T-helper 1 cell treated with Interleukin-12 subunit alpha and Interleukin-12 subunit beta and Interleukin-4 antibody, amounts not matched to agents 30 μg/mL and 1 μg/mL, for 36 hours (primary cell): Measurements from ENCODE around the gene ST7.

Experiments used
- H3K27ac Mint-ChIP-seq: one replicate; pipeline ENCODE4 v1.8.0; 2021; ENCODE audit warnings: mild to moderate bottlenecking, mixed read lengths
- H3K27me3 Mint-ChIP-seq: one replicate; pipeline ENCODE4 v1.8.0; 2021; ENCODE audit warnings: low read depth, mixed read lengths
- H3K36me3 Mint-ChIP-seq: one replicate; pipeline ENCODE4 v1.8.0; 2021; ENCODE audit warnings: low read depth, mixed read lengths
- H3K4me1 Mint-ChIP-seq: one replicate; pipeline ENCODE4 v1.8.0; 2021; ENCODE audit warnings: low read depth, mixed read lengths
- H3K4me3 Mint-ChIP-seq: one replicate; pipeline ENCODE4 v1.8.0; 2021; ENCODE audit warnings: mild to moderate bottlenecking, moderate library complexity, mixed read lengths
- H3K9me3 Mint-ChIP-seq: one replicate; pipeline ENCODE4 v1.8.0; 2021; ENCODE audit warnings: mixed read lengths

Gene ST7

GRCh38 chr7:117188376-117188775 is 235.1 kb downstream of the ST7 start:
- Mint-ChIP-seq H3K4me1 (no peaks in the 10 kb centered on the region), H3K4me3 (no peak overlapping the region), H3K27me3 (no peaks in the 10 kb centered on the region), H3K9me3 (no peaks in the 10 kb centered on the region), H3K36me3 (no peaks in the 10 kb centered on the region), H3K27ac (no peak overlapping the region)

DNA sequence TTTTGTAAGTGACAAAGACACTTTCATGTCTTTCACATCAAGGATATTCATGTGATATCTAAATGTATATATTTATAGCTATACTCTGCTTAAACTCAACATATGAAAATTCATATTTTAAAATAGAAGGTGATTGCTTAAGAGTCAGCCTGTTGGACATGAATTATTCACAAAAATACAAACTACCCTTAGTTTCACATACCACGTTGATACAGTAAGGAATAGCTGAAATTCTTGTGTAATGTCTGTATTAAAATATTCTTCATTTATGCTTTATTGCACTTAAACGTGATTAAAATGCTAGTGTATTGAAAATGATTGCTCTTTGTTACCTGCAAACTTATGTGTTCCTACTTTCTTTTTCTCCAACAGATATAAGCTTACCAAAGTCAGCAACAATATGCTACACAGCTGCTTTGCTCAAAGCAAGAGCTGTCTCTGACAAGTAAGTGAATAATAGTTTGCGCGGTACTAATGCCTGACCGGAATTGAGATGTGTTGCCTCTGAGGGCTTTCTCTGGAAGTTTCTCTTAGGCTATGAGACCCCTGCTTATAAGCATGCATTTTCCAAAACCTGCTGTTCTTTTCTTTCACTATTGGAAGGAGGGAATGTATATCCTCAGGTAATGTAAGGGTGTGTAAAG is 235.8 kb downstream of the ST7 start:
- H3K4me1 Mint-ChIP-seq: no peaks in the 10 kb centered on the region
- no peaks in the 10 kb centered on the region for H3K36me3 Mint-ChIP-seq
- H3K4me3 Mint-ChIP-seq: no peak overlapping the region
- H3K27ac Mint-ChIP-seq: no peak overlapping the region
- no peaks in the 10 kb centered on the region for H3K9me3 Mint-ChIP-seq
- H3K27me3 Mint-ChIP-seq: no peaks in the 10 kb centered on the region

- no peaks in the 10 kb centered on the region for H3K36me3 Mint-ChIP-seq
- no peak overlapping the region for H3K27ac Mint-ChIP-seq
- H3K4me3 Mint-ChIP-seq: no peak overlapping the region
- H3K27me3 Mint-ChIP-seq: no peaks in the 10 kb centered on the region
- no peaks in the 10 kb centered on the region for H3K4me1 Mint-ChIP-seq
- H3K9me3 Mint-ChIP-seq: no peaks in the 10 kb centered on the region
These were observed 236.8 kb downstream of the ST7 start for GRCh38 chr7:117190104-117190503.

- H3K4me3 Mint-ChIP-seq: no peak overlapping the region
- peaks cover 2% of the 10 kb centered on the region for H3K4me1 Mint-ChIP-seq
- no peaks in the 10 kb centered on the region for H3K36me3 Mint-ChIP-seq
- no peak overlapping the region for H3K27ac Mint-ChIP-seq
- no peaks in the 10 kb centered on the region for H3K9me3 Mint-ChIP-seq
- no peaks in the 10 kb centered on the region for H3K27me3 Mint-ChIP-seq
These were observed 237.6 kb downstream of the ST7 start for GRCh38 chr7:117190746-117191435.

DNA sequence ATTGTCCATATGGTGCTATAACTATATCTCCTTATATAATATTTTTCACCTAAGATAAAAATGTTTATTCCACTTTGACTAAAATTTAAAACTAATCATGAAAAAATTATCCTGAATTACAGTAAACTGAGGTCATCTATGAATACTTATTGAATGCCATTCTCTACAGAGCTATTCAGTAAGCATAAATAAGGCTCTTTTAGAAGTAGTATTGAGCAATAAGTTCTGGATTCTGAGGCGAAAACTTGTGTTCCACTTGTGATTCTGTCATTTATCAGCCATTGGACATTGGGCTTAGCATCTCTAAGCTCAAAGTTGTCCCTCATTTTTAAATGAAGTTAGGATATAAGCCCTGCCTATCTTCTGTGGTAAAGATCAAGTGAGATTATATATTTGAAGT is 238.8 kb downstream of the ST7 start:
- peaks cover 2% of the 10 kb centered on the region for H3K4me1 Mint-ChIP-seq
- H3K9me3 Mint-ChIP-seq: no peaks in the 10 kb centered on the region
- H3K27me3 Mint-ChIP-seq: no peaks in the 10 kb centered on the region
- no peak overlapping the region for H3K27ac Mint-ChIP-seq
- no peaks in the 10 kb centered on the region for H3K36me3 Mint-ChIP-seq
- H3K4me3 Mint-ChIP-seq: no peak overlapping the region

DNA sequence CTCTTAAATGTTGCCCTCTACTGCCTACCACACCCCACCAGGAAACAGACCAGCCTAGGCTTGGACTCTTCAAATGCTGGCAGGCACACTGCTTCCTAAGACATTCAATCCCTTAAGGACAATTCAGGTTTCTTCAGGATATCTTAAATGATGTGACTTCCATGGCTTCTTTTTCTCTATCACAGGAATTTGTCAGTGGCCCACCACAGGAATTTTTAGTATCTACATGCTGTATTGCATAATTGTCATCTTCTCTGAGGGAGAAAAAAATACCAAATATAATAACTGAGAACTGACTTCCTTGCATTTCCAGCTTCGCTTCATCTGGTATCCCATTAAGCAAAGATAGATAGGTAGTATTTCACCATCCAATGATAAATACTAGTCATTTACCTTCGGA is 240.3 kb downstream of the ST7 start:
- H3K27ac Mint-ChIP-seq: no peak overlapping the region
- H3K27me3 Mint-ChIP-seq: no peaks in the 10 kb centered on the region
- H3K36me3 Mint-ChIP-seq: no peaks in the 10 kb centered on the region
- no peaks in the 10 kb centered on the region for H3K9me3 Mint-ChIP-seq
- H3K4me1 Mint-ChIP-seq: peaks cover 2% of the 10 kb centered on the region
- no peak overlapping the region for H3K4me3 Mint-ChIP-seq

GRCh38 chr7:117194445-117194844 is 241.1 kb downstream of the ST7 start:
- H3K4me1 Mint-ChIP-seq: peaks cover 2% of the 10 kb centered on the region
- no peak overlapping the region for H3K27ac Mint-ChIP-seq
- no peaks in the 10 kb centered on the region for H3K36me3 Mint-ChIP-seq
- no peaks in the 10 kb centered on the region for H3K9me3 Mint-ChIP-seq
- no peak overlapping the region for H3K4me3 Mint-ChIP-seq
- H3K27me3 Mint-ChIP-seq: no peaks in the 10 kb centered on the region

DNA sequence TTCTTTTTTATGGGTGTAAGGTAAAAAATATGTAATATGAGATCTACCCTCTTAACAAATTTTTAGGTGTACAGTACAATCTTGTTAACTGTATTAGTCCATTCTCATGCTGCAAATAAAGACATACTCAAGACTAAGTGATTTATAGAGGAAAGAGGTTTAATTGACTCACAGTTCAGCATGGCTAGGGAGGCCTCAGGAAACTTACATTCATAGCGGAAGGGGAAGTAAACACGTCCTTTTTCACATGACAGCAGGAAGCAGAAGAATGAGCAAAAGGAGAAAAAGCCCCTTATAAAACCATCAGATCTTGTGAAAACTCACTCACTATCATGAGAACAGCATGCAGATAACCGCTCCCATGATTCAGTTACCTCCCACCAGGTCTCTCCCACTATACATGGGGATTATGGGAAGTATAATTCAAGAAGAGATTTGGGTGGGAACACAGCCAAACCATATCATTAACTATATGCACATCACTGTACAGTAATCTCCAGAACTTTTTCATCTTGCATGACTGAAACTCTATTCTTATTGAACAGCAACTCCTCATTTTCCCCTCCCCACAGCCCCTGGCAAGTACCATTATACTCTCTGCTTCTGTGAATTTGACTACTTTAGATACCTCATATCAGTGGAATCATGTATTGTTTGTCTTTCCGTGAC is 242.2 kb downstream of the ST7 start:
- H3K27me3 Mint-ChIP-seq: no peaks in the 10 kb centered on the region
- no peaks in the 10 kb centered on the region for H3K36me3 Mint-ChIP-seq
- no peak overlapping the region for H3K27ac Mint-ChIP-seq
- peaks cover 2% of the 10 kb centered on the region for H3K4me1 Mint-ChIP-seq
- no peak overlapping the region for H3K4me3 Mint-ChIP-seq
- H3K9me3 Mint-ChIP-seq: no peaks in the 10 kb centered on the region

- Mint-ChIP-seq H3K36me3 (no peaks in the 10 kb centered on the region), H3K27ac (no peak overlapping the region), H3K27me3 (no peaks in the 10 kb centered on the region), H3K9me3 (no peaks in the 10 kb centered on the region), H3K4me3 (no peak overlapping the region), H3K4me1 (peaks cover 2% of the 10 kb centered on the region)
These were observed 246.8 kb downstream of the ST7 start for GRCh38 chr7:117200132-117200531.

DNA sequence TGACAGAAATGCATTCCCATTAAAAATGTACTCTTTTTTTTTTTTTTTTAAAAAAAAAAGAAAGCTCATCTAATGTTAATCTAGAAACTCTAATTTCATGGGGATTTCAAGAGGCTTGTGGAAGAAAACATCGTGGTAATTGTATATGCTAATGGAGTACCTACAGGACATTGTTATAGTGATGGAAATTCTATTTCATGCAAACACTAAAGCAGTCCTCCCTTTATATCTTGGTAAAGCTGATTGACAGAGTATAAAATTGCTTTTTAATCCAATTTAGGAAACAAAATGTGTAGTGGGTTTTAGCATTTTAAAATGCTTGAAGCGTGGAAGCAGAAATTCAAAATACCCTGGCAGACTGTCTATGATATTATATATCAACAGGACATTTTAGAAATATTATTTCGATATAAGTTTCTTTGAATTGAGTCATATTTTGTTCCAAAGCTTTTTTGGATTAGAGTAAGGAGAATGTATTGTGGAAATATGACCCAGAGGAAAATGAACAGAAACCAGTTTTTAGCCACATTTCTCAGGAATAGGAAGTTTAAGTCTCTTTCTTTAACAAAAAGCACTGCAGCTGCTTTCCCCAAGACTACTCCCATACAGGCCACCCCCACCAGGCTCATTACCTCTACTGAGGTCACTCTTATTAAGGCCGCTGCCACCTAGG is 247.6 kb downstream of the ST7 start:
- Mint-ChIP-seq H3K4me1 (no peaks in the 10 kb centered on the region), H3K27me3 (no peaks in the 10 kb centered on the region), H3K27ac (no peak overlapping the region), H3K9me3 (no peaks in the 10 kb centered on the region), H3K4me3 (no peak overlapping the region), H3K36me3 (no peaks in the 10 kb centered on the region)

- H3K27ac Mint-ChIP-seq: no peak overlapping the region
- no peaks in the 10 kb centered on the region for H3K9me3 Mint-ChIP-seq
- H3K36me3 Mint-ChIP-seq: no peaks in the 10 kb centered on the region
- H3K4me1 Mint-ChIP-seq: no peaks in the 10 kb centered on the region
- H3K27me3 Mint-ChIP-seq: no peaks in the 10 kb centered on the region
- no peak overlapping the region for H3K4me3 Mint-ChIP-seq
These were observed 249.2 kb downstream of the ST7 start for GRCh38 chr7:117202511-117202910.

GRCh38 chr7:117203205-117203604 is 249.9 kb downstream of the ST7 start:
- H3K4me1 Mint-ChIP-seq: no peaks in the 10 kb centered on the region
- no peaks in the 10 kb centered on the region for H3K27me3 Mint-ChIP-seq
- no peak overlapping the region for H3K27ac Mint-ChIP-seq
- H3K4me3 Mint-ChIP-seq: no peak overlapping the region
- no peaks in the 10 kb centered on the region for H3K9me3 Mint-ChIP-seq
- H3K36me3 Mint-ChIP-seq: no peaks in the 10 kb centered on the region

DNA sequence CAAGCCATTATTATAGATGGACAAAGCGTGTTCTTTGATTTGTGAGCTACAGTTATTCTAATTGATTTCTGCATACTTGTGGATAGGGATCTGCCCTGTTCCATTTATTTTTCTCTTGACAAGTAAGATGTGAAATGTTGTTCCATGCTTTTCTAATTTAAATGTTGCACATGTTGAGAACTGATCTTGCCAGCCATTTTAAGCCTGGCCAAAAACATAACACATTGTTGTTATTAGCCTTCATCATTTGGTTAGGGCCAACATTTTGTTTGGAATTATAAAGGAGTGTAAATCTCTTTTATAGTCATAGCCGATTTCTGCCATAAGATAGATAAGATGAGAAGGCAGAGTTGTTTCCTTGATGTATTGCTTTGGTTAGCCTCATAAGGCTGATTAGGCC is 252.6 kb downstream of the ST7 start:
- Mint-ChIP-seq H3K4me3 (no peak overlapping the region), H3K9me3 (no peaks in the 10 kb centered on the region), H3K36me3 (no peaks in the 10 kb centered on the region), H3K4me1 (no peaks in the 10 kb centered on the region), H3K27me3 (no peaks in the 10 kb centered on the region), H3K27ac (no peak overlapping the region)

GRCh38 chr7:117208257-117208656 is 255.0 kb downstream of the ST7 start:
- Mint-ChIP-seq H3K27me3 (no peaks in the 10 kb centered on the region), H3K27ac (no peak overlapping the region), H3K36me3 (no peaks in the 10 kb centered on the region), H3K4me1 (no peaks in the 10 kb centered on the region), H3K4me3 (no peak overlapping the region), H3K9me3 (no peaks in the 10 kb centered on the region)

- no peaks in the 10 kb centered on the region for H3K9me3 Mint-ChIP-seq
- no peak overlapping the region for H3K27ac Mint-ChIP-seq
- H3K4me3 Mint-ChIP-seq: no peak overlapping the region
These were observed 257.1 kb downstream of the ST7 start for GRCh38 chr7:117210397-117210796.

More at GRCh38 chr7:117210397-117210796, 257.1 kb downstream of the ST7 start:
- Mint-ChIP-seq H3K27me3 (no peaks in the 10 kb centered on the region), H3K36me3 (no peaks in the 10 kb centered on the region), H3K4me1 (no peaks in the 10 kb centered on the region)
